Spleen (tissue), 7 donors: Measurements from ENCODE around the gene ZNF513.

Experiments used
- CTCF ChIP-seq, 11 experiments: fragments of 200-600 bp in 7 of 11; fragments of 450-650 bp in 4 of 11; sonication (generic) in 4 of 11; IDR thresholded peaks in 8 of 11; conservative IDR thresholded peaks in 3 of 11; 1 replicate in 7 of 11; 2 replicates in 4 of 11; pipeline versions ENCODE4 v1.4.0 to v1.8.0; 2016 to 2021; ENCODE audit warnings: antibody characterized with exemption in 11 of 11, inconsistent platforms in 4 of 11, mild to moderate bottlenecking in 1 of 11
- POLR2A ChIP-seq, 3 donors: fragments of 450-650 bp; IDR thresholded peaks; one replicate each; pipeline ENCODE4 v1.5.1; 2017; ENCODE audit warnings: antibody characterized with exemption in 3 of 3, mild to moderate bottlenecking in 1 of 3
- donor health status: DM: no; HTN: no; CAD: no; lungs with moderate emphysema.
- donor health status: DM: no; HTN: no; CAD: no.
- donor health status: DM: no; HTN: no; CAD: no.

GRCh38 chr2:27356382-27357181 is 24.0 kb downstream of the ZNF513 start, which contains the start of gene GTF3C2:
- TF ChIP-seq CTCF (IDR thresholded peaks at IDR 0.05 in 8 of 11, conservative IDR thresholded peaks at IDR 0.05 in 3 of 11) (peak in 7 of 11 experiments; percentile 17 to 51 (median 25)), POLR2A (IDR thresholded peaks at IDR 0.05) (peak in 1 of 3 donors; percentile 30)
